GM21367 (cell line): ENCODE data around the gene TEDC2.
A peak's percentile ranks its signal among the peaks of the same experiment; 100 is the strongest.
"Not testable (repeated sequence)": the region's sequence is repeated elsewhere in the genome, so short reads cannot be mapped to it uniquely, and the experiment has no call there.

Source experiments
- ATAC-seq: cut with Tn5 transposase; IDR thresholded peaks from one replicate; pipeline ENCODE4 v1.9.1; 2021; ENCODE audit not compliant: unreplicated experiment

TEDC2 gene, protein sequence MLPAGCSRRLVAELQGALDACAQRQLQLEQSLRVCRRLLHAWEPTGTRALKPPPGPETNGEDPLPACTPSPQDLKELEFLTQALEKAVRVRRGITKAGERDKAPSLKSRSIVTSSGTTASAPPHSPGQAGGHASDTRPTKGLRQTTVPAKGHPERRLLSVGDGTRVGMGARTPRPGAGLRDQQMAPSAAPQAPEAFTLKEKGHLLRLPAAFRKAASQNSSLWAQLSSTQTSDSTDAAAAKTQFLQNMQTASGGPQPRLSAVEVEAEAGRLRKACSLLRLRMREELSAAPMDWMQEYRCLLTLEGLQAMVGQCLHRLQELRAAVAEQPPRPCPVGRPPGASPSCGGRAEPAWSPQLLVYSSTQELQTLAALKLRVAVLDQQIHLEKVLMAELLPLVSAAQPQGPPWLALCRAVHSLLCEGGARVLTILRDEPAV

DNA sequence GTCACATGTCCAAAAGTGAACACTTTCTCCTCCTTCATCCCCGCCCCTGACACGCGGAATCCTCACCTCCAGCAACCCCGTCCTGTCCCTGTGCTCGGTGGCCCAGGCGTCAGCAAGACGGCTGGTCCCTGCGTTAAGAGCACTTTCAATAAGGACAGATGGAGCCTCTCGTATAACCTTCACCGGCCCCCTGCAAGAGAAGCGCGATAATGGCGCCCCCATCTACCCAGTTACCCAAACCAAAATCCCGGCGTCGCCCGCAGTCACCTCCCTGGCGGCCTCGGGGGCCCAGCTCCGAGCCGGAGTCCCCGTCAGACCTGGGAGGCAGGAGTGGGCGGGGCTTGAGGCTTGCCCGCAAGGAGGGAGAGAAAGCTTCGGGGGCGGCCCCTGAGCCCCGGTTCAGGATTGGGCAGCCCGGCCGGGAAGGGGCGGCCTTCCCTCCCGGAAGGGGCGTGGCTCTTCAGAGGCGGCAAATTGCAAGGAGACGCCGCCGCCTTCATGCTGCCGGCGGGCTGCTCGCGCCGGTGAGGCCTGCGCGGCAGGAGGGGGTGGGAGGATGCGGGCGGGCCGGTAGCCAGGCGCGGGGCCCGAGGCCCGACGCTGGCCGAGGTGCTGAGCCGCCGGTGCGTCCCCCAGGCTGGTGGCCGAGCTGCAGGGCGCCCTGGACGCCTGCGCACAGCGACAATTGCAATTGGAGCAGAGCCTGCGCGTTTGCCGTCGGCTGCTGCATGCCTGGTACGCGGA is at the start of gene TEDC2:
TEDC2 (plus strand) TSS at position 463 of the 744 bp plus-strand sequence; CDS start at position 499, 36 bp downstream.
- ATAC-seq: peak; percentile 63

- no peak for ATAC-seq
Measured at GRCh38 chr16:2415085-2415484, 44.8 kb upstream of the TEDC2 start.

- ATAC-seq: no peak
Measured at GRCh38 chr16:2420035-2420434, 39.9 kb upstream of the TEDC2 start.

DNA sequence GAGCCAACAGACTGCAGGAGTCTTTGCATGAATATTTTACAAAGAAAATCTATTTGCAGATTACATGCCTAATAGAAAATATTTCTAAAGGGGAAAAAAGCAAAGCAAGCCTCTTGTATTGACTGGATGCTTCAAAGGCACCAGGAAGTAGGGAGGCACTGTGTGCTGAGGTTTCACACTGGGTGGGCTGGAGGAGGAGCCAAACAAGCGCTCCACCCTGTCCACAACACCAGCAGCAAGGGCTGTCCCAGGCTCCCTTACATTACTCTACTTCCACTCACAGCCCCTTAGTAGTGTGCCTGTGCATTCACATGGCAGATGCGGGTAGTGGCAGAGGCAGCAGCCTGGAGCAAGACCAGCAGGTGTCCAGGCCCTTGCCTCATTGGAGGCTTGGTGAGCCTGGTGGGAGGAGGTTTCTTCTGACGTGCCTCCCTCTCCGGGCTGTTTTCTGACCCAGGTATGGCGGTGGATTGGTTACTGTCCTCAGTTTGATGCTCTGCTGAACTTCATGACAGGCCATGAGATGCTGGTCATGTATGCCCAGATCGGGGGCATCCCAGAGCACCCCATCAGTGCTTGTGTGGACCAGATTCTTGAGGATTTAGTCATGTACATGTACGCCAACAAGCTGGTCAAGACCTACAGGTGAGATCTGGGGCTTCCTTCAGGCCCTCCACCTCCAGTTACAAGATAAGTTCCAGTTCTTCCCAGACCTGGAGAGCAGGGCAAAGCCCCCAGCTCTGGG is 37.6 kb upstream of the TEDC2 start:
- no peak for ATAC-seq

GRCh38 chr16:2424061-2425007 is 35.6 kb upstream of the TEDC2 start:
- no peak for ATAC-seq

- no peak for ATAC-seq
Measured at GRCh38 chr16:2425008-2425518, 34.8 kb upstream of the TEDC2 start.

- ATAC-seq: no peak
Measured at GRCh38 chr16:2425825-2426430, 34.0 kb upstream of the TEDC2 start.

- no peak for ATAC-seq
Measured at GRCh38 chr16:2426941-2427361, 33.0 kb upstream of the TEDC2 start.

- no peak for ATAC-seq
Measured at GRCh38 chr16:2427526-2427925, 32.4 kb upstream of the TEDC2 start.

DNA sequence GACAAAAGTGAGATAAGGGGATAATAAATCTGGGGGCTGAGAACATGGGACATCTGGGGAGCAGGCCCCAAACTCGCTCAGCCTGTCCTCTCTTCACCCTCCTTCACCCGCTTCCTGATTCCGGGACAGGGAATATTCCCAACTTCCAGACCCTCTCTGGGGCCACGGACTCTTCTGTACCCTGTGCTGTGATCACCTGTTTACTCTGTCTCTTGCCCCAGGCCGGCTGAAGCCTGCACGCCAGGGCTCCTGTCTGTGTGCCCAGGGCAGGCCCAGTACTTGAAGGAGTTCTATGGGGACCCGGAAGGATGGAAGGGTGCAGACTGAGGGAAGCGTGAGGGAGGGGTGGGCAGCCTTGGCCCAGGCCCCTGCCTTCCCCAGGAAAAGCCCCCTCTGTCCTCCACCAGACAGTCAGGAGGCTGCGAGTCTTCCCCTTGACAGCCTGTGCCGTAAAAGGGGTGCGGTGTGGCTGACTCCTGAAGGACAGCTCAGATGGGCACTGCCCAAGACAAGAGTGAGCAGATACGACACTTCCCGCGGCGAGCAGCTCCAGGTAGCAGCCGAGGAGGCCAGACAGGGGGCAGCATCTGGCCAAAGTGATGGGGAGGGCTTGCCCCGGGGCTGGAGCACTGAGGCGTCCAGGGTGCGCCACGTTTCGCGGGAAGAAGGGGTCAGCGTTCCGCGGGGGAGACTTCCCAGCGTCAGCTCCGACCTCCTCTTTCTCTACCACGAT is 31.7 kb upstream of the TEDC2 start:
- no peak for ATAC-seq

DNA sequence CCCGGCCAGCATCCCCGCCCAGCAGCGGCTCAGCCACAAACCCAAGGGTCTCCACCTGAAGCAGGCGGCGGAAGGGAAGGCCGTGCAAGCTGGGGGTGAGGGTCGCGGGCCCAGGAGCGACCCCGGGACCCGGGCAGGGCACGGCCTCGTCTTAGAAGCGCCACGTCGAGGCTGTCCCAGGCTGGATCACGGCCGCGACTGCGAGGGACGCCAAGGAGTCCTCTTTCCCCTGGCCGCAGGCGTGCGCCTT is 31.2 kb upstream of the TEDC2 start:
- ATAC-seq: peak; percentile 15

DNA sequence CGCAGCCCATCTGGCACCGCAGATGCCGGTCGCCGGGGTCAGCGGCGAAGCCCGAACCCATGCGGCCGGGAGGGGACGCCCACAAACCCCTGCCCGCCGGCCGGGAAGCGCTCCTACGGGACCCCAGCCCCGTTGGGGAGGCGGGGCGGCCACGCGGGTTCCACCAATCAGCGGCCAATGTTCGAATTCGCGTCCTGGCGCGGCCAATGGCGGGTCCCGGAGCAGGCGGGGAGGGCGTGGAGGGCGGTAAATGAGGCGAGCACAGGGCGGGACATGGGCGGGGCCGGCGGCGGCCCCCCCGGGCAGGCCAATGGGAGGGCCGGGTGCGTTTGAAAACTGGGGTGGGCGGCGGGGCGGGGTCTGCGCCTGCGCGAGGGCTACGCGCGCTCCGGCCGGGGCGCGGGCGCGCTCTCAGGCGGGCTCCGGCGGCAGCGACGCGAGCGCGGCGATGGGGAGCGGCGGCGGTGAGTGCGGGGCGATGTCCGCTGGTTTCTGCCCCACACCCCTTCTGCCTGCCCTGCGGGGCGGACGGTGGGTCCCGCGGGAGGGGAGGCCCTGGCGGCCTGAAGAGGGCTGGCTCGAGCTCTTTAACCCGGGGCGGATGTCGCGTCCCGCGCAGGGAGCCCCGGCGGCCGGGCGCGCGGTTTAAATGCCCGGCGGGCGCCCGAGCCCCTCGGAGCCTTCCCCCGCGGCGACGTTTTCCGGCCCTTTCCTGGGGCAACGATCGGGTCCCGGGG is 30.7 kb upstream of the TEDC2 start, which contains the start of gene CCNF:
CCNF (plus strand) TSS at position 414 of the 737 bp plus-strand sequence; CDS start at position 449, 35 bp downstream.
- peak; percentile 73 for ATAC-seq

DNA sequence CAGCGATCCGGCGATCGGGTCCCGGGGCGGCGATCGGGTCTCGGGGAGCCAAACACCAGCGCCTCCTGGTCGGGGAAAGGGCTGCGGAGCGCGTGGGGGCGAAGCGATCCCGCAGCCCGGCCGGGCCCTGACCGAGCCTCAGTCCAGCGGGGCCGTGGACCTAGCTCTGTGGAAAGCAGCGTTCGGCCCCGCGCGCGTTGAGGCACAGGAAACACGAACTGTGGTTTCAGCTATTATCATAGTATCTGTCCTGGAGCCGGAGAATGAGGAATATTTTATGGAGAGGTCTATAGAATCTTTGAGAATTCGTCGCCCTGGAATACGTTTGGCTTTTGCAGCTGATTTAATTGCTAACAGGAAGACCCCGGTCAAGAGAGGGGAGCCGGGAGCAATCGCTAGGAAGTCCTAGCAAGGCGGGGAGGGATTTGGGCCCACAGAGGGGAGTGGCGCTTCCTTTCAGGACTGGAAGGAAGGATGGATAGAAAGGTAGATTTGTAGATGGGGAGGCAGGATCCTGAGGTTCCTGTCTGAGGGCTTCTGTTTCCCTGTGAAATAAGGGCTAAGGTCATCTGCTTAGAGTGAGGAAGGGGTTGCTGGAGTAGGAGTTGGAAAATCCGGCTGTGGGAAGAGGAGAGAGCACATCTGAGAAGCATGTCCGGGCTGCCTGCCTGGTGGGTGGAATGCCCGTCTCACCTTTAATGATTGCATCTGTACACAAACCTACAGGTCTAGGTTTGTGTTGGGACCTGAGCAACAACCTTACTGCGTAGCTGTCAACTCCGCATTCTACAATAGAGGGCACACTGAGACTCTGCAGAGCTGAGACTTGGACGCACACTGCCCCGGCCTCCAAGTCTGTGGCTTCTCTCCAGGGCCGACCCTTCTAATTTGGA is 29.9 kb upstream of the TEDC2 start:
- ATAC-seq: peak; percentile 7

DNA sequence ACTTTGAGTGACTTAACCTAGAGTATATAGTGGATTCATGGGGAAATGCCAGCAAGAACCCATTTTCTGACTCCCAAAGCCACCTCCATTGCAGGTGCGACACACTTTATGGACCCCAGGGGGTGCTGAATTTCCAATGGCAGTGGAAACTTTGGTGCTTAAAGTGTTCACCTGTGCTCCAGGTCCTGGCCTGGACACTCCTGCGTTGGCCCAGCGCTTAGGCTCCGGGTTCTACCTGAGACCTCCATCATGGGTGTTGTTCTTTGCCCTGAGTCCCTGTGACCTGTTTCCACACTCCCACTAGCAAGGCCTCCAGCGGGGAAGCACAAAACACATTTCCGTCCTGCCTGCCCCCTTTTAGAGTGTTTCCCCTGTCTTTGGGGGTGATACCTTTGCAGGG is 27.6 kb upstream of the TEDC2 start:
- ATAC-seq: no peak

DNA sequence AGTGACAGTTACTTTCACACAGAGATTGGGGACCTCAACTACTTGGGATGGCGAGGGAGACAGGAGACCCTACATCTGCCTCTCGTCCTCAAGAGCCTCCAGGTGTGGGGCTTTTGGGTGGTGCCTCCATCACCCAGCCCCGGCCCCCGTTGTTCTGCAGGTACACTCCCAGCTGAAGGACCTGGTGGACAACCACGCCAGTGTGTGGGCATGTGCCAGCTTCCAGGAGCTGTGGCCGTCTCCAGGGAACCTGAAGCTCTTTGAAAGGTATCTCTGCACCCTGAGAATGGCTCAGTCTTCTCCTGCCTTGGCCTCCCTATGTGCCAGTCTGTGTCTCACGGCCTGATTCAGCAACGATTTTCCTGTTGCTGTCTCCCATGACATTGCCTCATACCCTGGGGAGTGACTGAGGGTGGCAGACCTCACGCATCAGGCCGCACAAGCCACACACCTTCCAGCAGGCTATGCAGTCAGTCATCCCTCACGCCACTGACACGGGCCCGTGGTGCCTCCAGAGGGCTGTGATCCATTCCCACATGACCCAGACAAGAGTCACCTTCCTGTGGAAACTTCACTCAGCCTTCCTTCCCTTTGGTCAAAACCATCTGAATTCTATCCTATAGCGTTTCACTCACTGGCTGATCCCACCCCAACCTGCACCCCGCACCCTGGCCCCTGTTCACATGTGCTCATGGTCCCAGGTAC is 27.0 kb upstream of the TEDC2 start:
- no peak for ATAC-seq

- ATAC-seq: not testable (repeated sequence)
Measured at GRCh38 chr16:2435236-2435635, 24.7 kb upstream of the TEDC2 start.

- no peak for ATAC-seq
Measured at GRCh38 chr16:2436110-2436509, 23.8 kb upstream of the TEDC2 start.
